HUES6 (cell line): ENCODE results near the gene AFF3.
"Not testable (repeated sequence)": the region's sequence is repeated elsewhere in the genome, so short reads cannot be mapped to it uniquely, and the experiment has no call there.

Experiments
- H3K27ac ChIP-seq: 2 replicates; pipeline ENCODE4 v1.7.0; 2013; ENCODE audit warnings: low read depth, mild to moderate bottlenecking, low read length, inconsistent platforms
- H3K27me3 ChIP-seq: 2 replicates; pipeline ENCODE4 v1.6.1; 2013; ENCODE audit warnings: low read length; ENCODE audit not compliant: control insufficient read depth, insufficient read depth
- H3K36me3 ChIP-seq: 2 replicates; pipeline ENCODE4 v1.6.1; 2013; ENCODE audit warnings: low read length; ENCODE audit not compliant: control insufficient read depth, insufficient read depth
- H3K4me1 ChIP-seq: 2 replicates; pipeline ENCODE4 v1.6.1; 2013; ENCODE audit warnings: low read length; ENCODE audit not compliant: control insufficient read depth, insufficient read depth
- H3K4me3 ChIP-seq: 2 replicates; pipeline ENCODE4 v1.5.1; 2013; ENCODE audit warnings: low read depth, low read length
- H3K9ac ChIP-seq: one replicate; pipeline ENCODE4 v1.6.1; 2013; ENCODE audit warnings: mild to moderate bottlenecking, low read length
- H3K9me3 ChIP-seq: 2 replicates; pipeline ENCODE4 v1.6.1; 2013; ENCODE audit warnings: low read depth, low read length; ENCODE audit not compliant: control insufficient read depth, insufficient read depth

The AFF3 gene

DNA sequence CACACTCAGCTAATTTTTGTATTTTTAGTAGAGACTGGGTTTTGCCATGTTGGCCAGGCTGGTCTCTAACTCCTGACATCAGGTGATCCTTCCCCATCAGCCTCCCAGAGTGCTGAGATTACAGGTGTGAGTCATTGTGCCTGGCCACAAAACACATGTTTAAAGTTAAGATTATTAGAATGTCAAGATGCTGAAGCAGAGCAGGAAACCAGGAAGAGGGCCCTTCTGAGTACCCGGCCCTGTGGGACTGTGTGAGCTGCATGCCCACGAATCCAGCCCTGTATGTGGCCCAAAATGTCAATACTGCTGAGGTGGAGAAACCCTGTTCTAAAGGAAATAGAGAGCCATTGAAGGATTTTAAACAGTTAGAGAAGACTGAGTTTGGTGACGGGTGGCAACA lies 621.6 kb downstream of the AFF3 start:
- no peak overlapping the region for H3K4me3 ChIP-seq
- H3K9ac ChIP-seq, result no peak overlapping the region
- no peaks in the 10 kb centered on the region for H3K36me3 ChIP-seq
- peaks cover 6% of the 10 kb centered on the region; the same call in 1 of the 2 replicates for H3K9me3 ChIP-seq
- no peaks in the 10 kb centered on the region for H3K4me1 ChIP-seq
- H3K27ac ChIP-seq, result no peak overlapping the region
- H3K27me3 ChIP-seq, result no peaks in the 10 kb centered on the region

DNA sequence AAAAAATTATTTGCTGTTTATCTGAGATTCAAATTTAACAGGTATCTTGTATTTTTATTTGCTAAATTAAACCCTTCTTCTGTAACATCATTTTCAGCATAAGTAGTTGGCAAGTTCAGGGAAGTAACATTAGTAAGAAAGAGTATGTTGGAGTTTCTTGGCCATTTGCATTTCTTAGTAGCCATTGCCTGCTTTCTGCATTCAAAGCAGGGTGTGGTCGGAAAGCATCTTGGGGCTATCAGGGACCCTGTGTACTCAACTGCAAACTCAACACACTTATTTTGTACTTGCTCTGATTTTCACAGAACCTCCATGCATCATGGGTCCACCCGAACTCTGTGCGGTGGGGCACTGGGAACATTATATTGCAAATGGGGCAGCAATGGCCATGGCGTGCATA lies 622.2 kb downstream of the AFF3 start:
- peaks cover 6% of the 10 kb centered on the region; the same call in 1 of the 2 replicates for H3K9me3 ChIP-seq
- no peak overlapping the region for H3K27ac ChIP-seq
- no peak overlapping the region for H3K4me3 ChIP-seq
- H3K36me3 ChIP-seq, result no peaks in the 10 kb centered on the region
- H3K9ac ChIP-seq, result no peak overlapping the region
- H3K4me1 ChIP-seq, result no peaks in the 10 kb centered on the region
- H3K27me3 ChIP-seq, result no peaks in the 10 kb centered on the region

DNA sequence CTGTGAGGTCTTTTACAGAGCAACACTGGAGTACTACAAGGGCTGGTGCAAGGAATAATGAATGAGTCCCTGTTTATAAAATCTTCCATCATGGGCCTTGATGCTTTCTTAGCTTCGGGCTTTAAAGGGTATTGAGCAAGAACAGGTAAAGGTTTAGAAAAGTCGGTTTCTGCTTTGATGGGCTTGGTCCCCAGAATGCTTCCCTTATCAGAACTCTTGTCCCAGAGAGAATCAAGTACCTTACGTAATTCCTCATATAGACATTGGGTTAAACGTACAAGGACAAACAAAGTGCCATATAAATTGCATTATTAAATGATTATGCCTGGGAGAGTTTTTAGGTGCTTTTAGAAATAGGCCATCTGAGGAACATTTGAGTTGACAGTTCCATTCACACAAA lies 628.0 kb downstream of the AFF3 start:
- Histone ChIP-seq H3K27me3 (no peaks in the 10 kb centered on the region), H3K4me3 (no peak overlapping the region), H3K4me1 (no peaks in the 10 kb centered on the region), H3K36me3 (no peaks in the 10 kb centered on the region), H3K9ac (no peak overlapping the region), H3K9me3 (no peaks in the 10 kb centered on the region), H3K27ac (no peak overlapping the region)

GRCh38 chr2:99512181-99512591 lies 630.2 kb downstream of the AFF3 start:
- no peaks in the 10 kb centered on the region for H3K9me3 ChIP-seq
- H3K27ac ChIP-seq, result no peak overlapping the region
- H3K36me3 ChIP-seq, result no peaks in the 10 kb centered on the region
- no peak overlapping the region for H3K9ac ChIP-seq
- no peaks in the 10 kb centered on the region for H3K4me1 ChIP-seq
- no peaks in the 10 kb centered on the region for H3K27me3 ChIP-seq
- H3K4me3 ChIP-seq, result no peak overlapping the region

- Histone ChIP-seq H3K4me1 (no peaks in the 10 kb centered on the region), H3K27ac (no peak overlapping the region), H3K9me3 (no peaks in the 10 kb centered on the region), H3K4me3 (no peak overlapping the region), H3K9ac (no peak overlapping the region), H3K27me3 (no peaks in the 10 kb centered on the region), H3K36me3 (no peaks in the 10 kb centered on the region)
Observed at GRCh38 chr2:99509387-99509786, 633.0 kb downstream of the AFF3 start.

DNA sequence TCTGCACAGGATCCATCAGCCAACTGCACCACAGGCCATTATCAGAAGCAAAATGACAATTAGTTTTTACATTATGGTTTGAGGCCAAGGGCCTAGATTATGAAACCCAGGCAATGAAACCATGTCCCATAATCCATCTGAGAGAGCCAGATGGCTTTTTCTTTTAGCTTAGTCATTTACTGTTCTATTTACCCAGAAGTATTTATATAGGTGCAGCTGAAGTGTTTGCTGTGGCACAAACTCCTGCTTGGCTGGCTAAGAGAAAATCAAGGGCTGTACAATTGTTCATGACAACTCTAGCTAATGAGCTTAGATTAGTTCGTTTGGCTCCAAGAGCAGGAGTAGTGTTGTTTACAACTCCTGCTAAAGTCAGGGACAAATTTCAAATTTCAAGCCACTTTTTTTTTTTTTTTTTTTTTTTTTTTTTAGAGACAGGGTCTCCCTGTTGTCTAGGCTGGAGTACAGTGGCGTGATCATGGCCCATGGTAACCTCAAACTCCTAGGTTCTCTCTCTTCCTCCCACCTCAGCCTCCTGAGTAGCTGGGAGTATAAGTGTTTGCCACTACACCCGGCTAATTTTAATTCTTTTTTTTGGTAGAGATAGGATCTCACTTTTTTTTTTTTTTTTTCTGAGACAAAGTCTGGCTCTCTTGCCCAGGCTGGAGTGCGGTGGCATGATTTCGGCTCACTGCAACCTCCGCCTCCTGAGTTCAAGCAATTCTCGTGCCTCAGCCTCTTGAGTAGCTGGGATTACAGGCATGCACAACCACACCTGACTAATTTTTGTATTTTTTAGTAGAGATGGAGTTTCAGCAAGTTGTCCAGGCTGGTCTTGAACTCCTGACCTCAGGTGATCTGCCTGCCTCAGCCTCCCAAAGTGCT lies 634.2 kb downstream of the AFF3 start:
- no peaks in the 10 kb centered on the region for H3K9me3 ChIP-seq
- no peak overlapping the region for H3K4me3 ChIP-seq
- H3K36me3 ChIP-seq, result no peaks in the 10 kb centered on the region
- no peak overlapping the region for H3K27ac ChIP-seq
- no peak overlapping the region for H3K9ac ChIP-seq
- H3K27me3 ChIP-seq, result no peaks in the 10 kb centered on the region
- H3K4me1 ChIP-seq, result no peaks in the 10 kb centered on the region

- no peaks in the 10 kb centered on the region for H3K9me3 ChIP-seq
- no peaks in the 10 kb centered on the region for H3K27me3 ChIP-seq
- no peak overlapping the region for H3K4me3 ChIP-seq
- no peaks in the 10 kb centered on the region for H3K4me1 ChIP-seq
- no peak overlapping the region for H3K9ac ChIP-seq
- H3K36me3 ChIP-seq, result no peaks in the 10 kb centered on the region
- no peak overlapping the region for H3K27ac ChIP-seq
Observed at GRCh38 chr2:99504844-99505584, 637.4 kb downstream of the AFF3 start.

DNA sequence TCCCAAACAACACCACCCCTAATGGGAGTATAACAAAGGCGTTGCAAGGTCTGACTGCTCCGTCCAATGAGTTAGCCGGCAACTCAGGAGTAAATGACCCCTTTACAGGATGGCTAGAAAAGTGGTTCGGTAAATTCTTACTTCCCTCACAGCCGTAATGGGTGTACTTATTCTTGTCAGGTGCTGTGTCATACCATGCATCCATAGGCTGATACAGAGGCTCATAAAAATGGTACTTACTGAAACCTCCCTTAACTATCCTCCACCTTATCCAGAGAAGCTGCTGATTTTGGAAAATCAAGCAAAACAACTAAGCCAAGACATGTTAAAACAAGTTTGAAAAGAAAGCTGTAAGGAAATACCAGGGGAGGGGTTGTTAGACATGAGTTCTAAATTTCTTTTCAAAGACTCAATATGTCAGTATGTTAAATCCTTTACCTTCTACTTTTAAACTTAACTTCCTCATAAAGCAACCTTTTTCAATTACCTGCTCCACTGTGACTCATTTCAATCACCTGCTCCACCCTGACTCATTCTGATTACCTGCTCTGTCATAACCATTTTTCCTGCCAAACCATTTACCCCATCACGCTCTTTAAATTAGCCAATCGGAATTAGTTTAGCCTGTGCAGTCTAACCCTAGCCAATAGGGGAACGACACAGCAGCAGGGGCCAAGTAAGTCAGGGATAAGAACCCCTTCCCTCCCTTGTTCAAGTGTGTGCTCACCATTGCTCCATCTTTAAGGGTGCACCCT lies 638.6 kb downstream of the AFF3 start:
- not testable (repeated sequence) for H3K4me3 ChIP-seq, H3K27ac ChIP-seq, H3K9ac ChIP-seq, H3K27me3 ChIP-seq, H3K9me3 ChIP-seq, H3K36me3 ChIP-seq, H3K4me1 ChIP-seq

GRCh38 chr2:99496021-99496420 lies 646.4 kb downstream of the AFF3 start:
- Histone ChIP-seq H3K4me3 (no peak overlapping the region), H3K27ac (no peak overlapping the region), H3K4me1 (peaks cover 9% of the 10 kb centered on the region), H3K36me3 (no peaks in the 10 kb centered on the region), H3K9ac (no peak overlapping the region), H3K9me3 (no peaks in the 10 kb centered on the region), H3K27me3 (no peaks in the 10 kb centered on the region)
